Stimulated activated CD8-positive, alpha-beta memory T cell treated with anti-CD3 and anti-CD28 coated beads, Interleukin-12 subunit alpha, Interleukin-12 subunit beta, amount 100 ng/mL, for 24 hours (primary cell): ENCODE measurements around the gene STK36.

Experiments
- DNase-seq: peaks from one replicate; pipeline ENCODE4 v3.0.0-alpha.2; 2020; ENCODE audit errors: extremely low read depth

The STK36 gene

DNA sequence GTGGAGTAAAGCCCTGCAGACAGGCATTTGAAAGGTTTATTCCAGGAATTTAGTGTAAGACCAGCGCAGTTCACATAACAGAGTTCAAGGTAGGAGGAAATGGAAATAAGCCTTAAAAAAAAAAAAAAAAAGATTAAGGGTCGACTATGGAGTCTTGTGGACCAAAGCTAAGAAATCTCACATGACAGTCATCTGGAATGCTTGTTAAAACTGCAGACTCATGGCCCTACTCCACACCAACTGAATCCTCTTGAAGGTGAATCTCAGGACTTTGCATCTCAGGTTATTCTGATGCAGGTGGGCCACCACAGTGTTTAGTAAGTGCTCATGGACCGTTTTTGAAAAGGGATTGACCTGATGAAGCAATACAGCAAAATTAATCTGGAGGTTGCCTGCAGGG, 47.6 kb downstream of the STK36 start:
- DNase-seq, result no peak

DNA sequence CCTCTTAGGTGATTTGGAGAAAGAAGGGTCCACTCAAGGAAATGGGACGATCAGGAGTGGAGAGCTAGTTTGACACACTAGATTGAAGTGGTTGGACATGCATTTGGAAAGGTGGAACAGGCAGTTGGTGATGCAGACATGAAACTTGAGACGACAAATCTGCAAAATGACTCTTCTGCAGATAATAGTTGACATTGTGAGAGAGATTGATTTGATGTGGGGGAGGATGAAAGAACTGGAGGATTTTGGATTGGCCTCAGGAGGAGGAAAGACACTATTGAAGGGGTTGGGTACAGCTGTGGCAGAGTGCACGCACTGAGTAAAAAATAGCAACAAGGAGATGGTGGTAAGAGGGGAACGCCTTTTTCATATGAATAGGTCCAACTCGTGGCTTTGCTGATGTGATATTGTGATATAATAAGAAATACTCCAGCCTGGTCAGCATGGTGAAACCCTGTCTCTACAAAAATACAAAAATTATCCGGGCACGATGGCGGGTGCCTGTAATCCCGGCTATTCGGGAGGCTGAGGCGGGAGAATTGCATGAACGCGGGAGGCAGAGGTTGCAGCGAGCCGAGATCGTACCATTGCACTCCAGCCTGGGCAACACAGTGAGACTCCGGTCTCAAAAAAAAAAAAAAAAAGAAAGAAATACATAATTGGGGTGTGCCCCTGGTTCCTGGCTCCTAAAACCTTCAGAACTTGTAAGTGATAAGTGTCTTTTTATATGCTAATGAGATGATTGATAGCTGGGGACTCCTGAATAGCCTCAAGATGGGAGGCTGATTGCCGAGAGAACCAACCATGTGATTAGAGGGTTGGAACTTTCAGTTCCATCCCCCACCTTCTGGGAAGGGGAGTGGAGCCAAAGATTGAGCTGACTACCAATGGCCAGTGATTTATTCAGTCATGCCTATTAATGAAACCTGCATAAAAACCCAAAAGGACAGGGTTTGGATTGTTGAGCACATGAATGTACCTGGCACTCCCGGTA, 48.5 kb downstream of the STK36 start:
- DNase-seq, result no peak

DNA sequence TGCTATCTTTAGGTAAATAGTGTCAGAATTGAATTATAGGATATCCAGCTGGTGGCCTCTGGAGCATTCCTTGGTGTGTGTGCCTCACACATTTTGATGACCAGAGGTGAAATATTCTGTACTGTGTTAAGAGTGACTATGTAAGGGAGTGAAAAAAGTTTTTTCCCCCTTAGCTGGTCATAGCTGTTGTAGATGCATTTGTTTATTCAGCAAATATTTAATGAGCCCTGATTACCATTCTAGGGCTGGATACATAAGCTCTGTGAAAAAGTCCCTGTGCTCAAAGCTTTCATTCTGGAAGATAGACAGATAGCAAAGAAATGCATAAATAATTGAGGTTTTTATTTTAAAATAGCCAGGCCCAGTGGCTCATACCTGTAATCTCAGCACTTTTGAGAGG, 49.6 kb downstream of the STK36 start:
- DNase-seq, result no peak

DNA sequence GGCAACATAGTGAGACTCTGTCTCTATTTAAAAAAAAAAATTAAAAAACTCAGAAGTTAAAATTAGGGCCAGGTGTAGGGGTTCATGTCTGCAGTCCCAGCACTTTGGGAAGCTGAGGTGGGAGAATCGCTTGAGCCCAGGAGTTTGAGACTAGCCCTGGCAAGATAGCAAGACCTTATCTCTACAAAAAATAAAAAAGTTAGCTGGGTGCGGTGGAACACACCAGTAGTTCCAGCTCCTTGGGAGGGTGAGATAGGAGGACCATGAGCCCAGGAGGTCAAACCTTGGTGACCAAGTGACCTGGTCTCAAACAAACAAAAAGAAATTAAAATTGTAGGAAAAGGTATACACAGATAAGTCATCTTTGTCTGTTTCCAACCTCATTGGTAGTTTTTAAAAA, 50.0 kb downstream of the STK36 start:
- DNase-seq, result no peak

DNA sequence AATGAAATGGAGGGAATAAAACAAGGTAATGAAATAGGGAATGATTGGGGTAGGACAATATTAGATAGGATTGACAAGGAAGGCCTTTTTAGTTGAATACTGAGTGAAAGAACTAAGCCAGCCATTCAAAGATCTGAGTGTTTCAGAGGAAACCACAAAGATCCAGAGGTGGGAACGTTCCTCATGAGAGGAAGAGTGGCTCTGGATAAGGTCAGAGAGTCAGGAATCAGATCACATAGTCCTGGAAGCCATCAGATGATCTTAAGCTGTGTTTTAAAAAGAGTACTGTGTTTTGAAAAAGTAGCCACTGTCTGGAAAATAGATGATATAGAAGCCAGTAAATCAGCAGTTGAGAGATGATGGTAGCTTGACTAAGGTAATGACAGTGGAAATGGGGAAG, 50.5 kb downstream of the STK36 start:
- no peak for DNase-seq

DNA sequence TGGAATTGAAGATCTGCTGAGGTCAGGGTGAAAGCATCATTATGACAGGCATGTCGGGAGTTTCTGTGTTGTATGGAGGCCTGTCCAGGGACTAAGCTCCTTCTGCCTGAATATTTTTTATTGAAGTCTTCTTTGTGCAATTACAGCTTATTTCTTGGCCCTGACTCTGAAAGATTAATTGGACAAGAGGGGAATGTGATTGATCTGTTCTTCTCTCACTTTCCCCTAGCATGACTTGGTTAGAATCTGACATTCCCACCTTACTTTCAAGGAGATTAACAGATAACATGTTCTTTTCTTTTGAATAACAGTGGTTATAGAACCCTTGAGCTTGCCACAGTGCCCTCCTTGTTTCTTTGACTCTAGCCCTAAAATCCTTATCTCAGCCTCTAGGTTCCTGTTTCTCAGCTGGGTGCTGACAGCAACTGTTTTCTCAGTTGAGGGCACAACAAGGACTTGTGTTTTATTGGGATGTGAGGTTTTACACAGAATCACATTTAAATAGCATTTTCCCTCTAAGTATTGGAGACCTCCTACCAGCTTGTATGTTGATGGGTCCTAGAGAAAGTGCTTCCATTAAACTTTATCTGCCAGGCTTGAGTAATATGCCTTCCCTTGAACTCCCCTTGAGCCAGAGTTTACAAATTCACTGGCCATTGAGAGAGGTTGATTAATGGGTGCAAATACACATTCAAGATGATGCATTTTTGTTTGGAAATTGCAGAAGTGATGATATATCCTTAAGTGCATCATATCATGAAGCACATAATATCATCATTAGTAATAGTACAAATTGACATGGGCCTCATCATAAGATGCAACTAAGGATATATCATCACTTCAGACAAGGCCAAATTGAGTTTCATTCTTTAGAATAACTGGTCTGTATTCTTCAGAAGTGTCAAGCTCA, 51.2 kb downstream of the STK36 start:
- no peak for DNase-seq

DNA sequence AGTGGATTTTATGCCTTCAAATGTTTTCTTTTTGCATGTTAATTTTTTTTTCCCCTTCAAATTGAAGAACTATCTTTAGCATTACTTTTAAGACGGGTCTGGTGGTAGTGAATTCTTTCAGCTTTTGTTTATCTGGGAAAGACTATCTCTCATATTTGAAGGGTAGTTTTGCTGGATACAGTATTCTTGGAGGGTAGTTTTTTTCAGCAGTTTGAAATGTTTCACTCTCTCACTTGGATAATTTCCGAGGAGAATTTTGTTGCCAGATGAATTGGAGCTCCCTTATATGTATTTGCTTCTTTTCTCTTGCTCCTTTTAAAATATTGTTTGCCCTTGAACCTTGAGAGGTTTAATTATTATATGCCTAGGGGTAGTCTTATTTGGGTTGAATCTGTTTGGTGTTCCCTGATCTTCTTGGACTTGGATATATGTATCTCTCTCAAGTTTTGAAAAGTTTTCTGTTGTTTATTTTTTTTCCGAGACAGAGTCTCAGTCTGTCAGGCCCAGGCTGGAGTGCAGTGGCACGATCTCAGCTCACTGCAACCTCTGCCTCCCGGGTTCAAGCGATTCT, 54.2 kb downstream of the STK36 start:
- no peak for DNase-seq

DNA sequence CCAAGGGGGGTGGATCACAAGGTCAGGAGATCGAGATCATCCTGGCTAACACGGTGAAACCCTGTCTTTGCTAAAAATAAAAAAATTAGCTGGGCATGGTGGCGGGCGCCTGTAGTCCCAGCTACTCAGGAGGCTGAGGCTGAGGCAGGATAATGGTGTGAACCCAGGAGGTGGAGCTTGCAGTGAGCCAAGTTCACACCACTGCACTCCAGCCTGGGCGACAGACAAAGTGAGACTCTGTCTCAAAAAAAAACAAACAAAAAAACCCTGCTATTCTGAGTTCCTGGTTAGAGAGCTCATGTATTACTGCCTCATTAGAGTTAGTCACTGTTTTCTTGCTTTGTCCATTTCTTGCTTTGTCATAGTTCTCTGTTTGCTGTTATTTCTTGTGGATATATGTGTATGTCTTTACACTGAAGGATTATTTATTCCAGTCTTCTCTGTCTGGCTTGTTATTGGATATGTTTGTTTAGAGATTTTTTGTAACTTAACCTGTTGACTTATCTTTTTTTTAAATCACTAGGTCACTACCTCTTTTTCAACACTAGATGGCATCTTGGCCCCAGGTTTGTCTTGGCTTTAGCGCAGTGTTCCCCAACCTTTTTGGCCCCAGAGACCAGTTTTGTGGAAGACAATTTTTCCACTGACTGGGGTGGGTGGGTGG, 55.7 kb downstream of the STK36 start:
- no peak for DNase-seq

DNA sequence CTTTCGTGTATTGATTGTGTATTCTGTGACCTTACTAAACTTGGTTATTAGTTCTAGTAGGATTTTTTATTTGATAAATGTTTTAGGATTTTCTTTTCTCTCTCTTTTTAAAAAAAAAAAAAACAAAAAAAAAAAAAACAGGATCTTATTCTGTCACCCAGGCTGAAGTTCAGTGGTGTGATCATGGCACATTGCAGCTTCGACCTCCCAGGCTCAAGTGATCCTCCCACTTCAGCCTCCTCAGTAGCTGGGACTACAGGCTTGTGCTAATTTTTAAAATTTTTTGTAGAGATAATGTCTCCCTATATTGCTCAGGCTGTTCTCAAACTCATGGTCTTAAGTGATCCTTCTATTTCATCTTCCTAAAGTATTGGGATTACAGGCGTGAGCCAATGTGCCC, 57.8 kb downstream of the STK36 start:
- no peak for DNase-seq

DNA sequence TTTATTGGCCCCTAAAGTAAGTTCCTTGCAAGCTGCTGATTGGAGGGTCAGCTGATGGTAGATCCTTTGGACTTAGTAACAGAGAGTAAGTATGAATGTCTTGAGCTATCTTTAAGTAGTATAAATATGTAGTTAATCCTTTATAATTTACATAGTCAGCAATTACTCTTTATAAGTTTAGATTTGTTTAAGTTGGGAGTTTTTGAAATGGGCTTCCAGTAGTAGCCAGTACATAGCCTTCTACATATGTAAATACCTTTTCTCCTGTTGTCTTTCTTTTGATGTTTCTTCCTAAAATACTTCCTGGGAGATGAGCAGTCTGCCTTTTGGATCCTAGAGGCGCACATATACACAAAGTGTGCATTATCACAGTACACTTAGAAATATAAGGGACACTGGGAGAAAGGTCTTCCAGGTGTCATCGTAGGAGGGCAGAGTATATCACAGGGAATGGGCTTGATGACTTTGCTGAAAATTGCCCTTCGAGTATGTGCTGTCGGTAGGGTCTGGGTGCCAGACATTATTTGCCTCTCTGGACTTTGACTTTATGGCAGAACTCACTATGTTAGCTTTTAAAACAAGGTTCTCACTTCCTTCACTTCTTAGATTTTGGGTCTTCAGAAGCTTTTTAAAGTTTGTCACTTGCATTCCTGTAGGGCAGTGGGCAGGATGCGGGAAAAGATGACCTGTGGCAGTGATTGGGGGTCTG, 60.3 kb downstream of the STK36 start:
- DNase-seq, result no peak

DNA sequence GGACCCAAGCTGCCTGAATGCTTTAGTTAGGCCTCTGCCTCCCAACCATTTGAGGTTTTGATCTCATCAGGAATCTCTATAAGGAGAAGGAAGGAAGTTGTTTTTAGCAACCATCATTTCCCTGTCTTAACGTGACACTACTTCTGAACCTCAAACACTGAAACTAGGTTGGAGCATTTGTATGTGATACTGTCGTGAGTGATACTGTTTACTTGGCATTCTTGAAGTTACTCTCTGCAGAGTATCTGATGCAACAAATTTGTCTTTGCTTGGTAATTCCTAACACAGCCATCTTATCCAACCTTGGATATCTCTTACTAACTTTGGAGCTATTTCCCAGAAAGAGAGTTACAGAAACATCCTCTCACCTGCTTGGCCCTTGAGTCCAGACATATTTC, 60.9 kb downstream of the STK36 start:
- no peak for DNase-seq

DNA sequence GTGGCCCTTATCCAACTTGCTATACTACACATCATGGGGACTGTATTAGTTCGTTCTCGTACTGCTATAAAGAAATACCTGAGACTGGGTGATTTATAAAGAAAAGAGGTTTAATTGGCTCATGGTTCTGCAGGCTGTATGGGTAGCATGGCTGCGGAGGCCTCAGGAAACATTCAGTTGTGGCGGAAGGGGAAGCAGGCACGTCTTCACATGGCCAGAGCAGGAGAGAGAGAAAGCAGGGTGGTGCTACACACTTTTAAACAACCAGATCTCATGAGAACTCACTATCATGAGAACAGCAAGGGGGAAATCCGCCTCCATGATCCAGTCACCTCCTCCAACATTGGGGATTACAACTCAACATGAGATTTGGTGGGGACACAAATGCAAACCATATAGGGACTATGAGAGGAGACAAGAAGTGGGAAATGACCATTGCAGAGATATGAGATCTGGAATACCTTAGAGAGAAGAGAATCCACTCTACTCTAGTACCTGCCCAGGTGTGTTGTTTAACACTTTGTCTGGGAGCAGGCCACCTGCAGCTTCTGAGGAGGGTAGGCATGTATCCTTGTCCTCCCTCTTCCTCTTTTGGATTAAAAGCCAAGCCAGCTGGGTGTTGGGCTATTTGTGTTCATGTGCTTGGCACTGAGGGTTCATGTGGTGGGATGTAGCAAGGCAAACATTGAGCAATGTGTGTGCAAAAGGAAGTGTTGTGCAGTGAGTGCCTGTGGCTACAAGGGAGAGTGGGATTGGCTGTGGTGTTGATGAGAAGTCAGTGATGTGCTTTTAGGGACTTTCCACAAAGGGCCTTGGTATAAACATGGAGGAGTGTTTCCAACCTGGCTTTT, 61.5 kb downstream of the STK36 start:
- no peak for DNase-seq

DNA sequence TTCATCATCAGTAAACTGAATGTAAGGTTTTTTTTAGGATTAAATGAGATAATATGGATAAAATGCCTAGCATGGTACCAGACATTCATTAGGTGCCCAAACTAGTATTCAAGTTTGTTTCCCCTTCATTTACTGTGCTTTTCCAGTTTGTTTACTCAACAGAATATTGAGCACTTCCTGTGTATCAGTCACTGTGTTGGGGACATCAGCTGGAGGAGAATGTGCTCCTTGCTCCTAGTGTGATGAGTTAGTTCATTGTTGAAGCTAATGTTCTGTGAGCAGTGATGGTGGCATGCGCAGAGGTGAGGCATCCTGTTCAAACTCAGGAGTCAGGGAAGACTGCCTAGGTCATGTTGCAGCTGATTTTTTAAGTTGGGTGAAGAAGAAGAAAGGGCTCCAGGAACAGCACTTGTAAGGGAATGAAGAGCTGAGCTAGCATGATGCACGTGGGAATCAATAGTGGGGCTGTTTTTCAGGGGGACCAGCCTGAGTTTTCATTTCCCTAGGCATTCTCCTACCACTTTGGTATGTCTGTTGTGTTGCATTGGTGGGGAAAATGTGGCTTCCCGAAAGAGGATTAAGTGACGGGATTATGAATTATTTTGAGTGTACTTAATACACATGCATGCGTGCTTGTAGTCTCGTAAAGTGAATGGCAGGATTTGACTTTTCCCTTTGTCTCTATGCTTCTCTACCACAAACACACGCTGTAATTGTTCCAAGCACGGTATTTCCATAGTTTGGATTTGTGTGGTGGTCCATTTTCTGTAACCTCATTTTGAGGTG, 62.5 kb downstream of the STK36 start:
- no peak for DNase-seq

DNA sequence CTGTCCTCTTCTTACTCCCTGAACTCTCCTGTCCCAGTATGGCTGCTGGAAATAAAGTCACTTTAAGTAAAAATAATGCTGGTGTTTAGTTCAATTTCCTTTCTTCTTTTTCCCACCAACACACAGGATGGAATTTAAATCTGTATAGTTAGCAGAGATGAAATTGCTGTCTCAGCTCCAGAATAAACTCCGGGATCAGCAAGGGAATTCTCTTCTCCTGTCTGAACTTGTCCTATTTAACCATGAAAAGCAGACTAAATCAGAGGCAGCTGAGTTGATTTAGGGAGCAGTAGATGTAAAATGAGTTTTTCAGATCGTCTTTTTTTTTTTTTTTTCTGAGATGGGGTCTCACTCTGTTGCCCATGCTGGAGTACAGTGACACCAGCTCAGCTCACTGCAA, 64.6 kb downstream of the STK36 start:
- no peak for DNase-seq

DNA sequence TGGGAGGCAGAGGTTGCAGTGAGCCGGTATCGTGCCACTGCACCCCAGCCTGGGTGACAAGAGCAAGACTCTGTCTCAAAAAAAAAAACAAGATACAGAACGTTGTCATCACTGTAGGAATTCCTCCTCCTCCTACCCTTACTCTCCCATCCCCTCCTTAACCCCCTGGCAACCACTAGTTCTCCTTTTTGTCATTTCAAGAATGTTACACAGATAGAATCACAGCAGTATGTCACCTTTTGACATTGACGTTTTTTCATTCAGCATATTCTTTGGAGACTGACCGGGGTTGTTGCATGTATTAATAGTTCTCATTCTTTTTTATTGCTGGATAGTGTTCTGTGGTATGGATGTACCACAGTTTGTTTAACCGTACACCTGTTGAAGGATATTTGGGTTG, 71.2 kb downstream of the STK36 start:
- no peak for DNase-seq

DNA sequence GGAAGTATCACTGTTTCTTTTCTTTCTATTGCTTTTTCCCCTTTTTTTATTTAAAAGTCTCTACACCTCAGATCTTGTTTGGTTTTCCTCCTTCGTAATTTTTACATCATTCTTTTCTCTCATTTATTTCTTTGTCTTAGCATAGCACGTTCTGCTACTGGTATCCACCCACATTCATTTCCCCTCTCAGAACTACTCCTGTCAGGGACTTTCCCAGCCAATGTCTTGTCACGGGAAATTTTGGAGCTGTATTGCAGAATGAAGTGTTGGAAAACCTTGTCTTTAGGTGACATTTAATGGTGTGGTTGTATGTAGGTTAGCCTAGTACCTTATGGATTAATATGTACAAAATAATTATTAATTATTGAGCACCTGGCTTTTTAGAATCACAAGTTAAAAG, 72.7 kb downstream of the STK36 start:
- no peak for DNase-seq

DNA sequence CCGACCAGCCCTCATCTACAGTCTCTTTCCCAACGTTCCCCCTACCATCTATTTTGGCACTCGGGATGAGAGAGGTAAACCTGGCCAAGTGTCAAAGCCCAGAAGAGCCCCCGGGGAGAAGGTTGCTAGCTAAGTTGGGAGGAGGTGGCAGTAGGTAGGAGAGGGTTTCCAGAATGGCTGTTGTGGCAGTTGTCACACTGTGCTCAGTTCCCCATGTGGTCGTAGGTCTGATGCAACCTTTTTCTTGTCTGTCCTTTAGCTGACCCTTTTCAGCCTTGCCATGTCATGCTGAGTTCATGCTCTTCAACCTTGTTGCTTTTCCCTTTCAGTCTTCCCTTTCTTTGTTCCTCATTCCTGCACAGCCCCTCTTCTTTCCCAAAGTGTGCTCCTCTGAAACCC, 73.3 kb downstream of the STK36 start:
- no peak for DNase-seq

DNA sequence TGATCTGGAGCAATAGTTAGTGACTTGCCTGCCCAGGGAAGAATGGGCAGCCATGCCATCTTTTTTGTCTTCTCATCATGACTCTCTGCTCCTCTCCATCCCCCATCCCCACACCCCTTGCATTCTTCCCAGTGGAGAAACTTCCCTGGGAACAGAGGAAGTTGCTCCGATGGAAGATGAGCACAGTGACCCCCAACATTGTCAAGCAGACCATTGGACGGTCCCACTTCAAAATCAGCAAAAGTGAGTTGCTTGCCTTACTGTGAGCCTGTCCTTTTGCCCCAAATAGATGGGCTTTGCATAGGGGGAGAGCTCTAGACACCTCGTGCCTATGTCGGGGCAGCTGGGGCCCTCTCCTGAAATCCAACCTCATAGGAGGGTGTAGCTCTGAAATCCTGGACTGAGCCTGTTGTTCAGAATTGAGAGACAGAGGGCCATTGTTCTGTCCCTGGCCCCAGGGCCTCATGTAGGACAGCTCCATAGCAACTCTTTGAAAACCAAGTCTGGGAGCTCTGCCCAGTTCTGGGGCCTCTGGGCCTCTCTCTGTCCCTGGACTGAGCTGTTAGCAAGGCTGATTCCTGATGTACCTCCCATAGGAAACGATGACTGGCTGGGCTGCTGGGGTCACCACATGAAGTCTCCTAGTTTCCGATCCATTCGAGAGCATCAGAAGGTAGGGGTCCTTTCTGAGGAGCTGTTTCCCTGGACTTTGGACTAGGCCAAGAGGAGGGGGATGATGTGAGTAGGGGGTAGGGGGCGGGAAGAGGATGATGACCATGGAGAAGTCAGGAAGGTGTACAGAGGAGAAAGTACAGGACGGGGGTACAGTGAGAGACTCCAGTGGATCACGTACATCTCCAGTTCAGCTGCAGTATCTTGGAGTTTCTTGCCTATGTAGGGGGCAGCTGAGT, 73.9 kb downstream of the STK36 start:
- DNase-seq, result no peak

DNA sequence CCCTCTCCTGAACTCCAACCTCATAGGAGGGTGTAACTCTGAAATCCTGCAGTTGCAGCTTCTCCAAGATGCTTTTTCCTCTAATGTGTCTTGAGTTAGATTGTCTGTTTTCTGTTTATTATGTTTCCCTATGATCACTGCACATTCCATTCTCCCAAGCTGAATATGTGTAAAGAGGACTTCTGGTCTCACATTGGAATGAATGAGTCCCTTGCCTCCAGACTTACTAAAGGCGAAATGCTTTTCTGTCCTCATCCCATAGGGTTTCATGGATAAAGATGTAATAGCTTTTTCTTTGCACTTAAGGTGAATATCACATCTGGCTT, 74.5 kb downstream of the STK36 start:
- DNase-seq, result no peak
